BLaER1 (cell line): ENCODE measurements around the gene LRCH1.
A peak's percentile ranks its signal among the peaks of the same experiment; 100 is the strongest.
"Not testable (repeated sequence)": the region's sequence is repeated elsewhere in the genome, so short reads cannot be mapped to it uniquely, and the experiment has no call there.

ENCODE experiments used
- H3K27ac ChIP-seq: shearing (Covaris generic); formaldehyde crosslinking; 2 replicates; pipeline ENCODE4 v1.8.1; 2022
- H3K27me3 ChIP-seq: shearing (Covaris generic); formaldehyde crosslinking; 2 replicates; pipeline ENCODE4 v1.8.1; 2022
- H3K36me3 ChIP-seq: shearing (Covaris generic); formaldehyde crosslinking; 2 replicates; pipeline ENCODE4 v1.8.1; 2022
- H3K4me1 ChIP-seq: shearing (Covaris generic); formaldehyde crosslinking; 2 replicates; pipeline ENCODE4 v1.8.1; 2022
- H3K4me2 ChIP-seq: shearing (Covaris generic); formaldehyde crosslinking; 2 replicates; pipeline ENCODE4 v1.8.1; 2022
- H3K4me3 ChIP-seq: shearing (Covaris generic); formaldehyde crosslinking; 2 replicates; pipeline ENCODE4 v1.8.1; 2022
- H3K9ac ChIP-seq: shearing (Covaris generic); formaldehyde crosslinking; 2 replicates; pipeline ENCODE4 v1.8.1; 2022
- H3K9me3 ChIP-seq: shearing (Covaris generic); formaldehyde crosslinking; 2 replicates; pipeline ENCODE4 v1.8.1; 2022
- H4K20me1 ChIP-seq: shearing (Covaris generic); formaldehyde crosslinking; 2 replicates; pipeline ENCODE4 v1.8.1; 2022
- Cebpa-rat ChIP-seq: shearing (Covaris generic); IDR thresholded peaks from 2 replicates; pipeline ENCODE4 v1.8.1; 2022

Gene LRCH1, protein sequence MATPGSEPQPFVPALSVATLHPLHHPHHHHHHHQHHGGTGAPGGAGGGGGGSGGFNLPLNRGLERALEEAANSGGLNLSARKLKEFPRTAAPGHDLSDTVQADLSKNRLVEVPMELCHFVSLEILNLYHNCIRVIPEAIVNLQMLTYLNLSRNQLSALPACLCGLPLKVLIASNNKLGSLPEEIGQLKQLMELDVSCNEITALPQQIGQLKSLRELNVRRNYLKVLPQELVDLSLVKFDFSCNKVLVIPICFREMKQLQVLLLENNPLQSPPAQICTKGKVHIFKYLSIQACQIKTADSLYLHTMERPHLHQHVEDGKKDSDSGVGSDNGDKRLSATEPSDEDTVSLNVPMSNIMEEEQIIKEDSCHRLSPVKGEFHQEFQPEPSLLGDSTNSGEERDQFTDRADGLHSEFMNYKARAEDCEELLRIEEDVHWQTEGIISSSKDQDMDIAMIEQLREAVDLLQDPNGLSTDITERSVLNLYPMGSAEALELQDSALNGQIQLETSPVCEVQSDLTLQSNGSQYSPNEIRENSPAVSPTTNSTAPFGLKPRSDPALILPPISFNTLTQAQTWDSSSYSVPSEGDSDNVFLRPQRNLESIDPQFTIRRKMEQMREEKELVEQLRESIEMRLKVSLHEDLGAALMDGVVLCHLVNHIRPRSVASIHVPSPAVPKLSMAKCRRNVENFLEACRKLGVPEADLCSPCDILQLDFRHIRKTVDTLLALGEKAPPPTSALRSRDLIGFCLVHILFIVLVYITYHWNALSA

GRCh38 chr13:46552889-46553520, at the start of gene LRCH1:
Gene LRCH1, plus strand, starts transcription at chr13:46553170. Its CDS starts 227 bp downstream, at chr13:46553397.
- TF ChIP-seq Cebpa-rat = no peak
- peak within 1 kb of the TSS; percentile 97 for H3K4me3 ChIP-seq
- peak within 1 kb of the TSS; percentile 93 for H3K9ac ChIP-seq
- no peaks in the 10 kb centered on the region for H3K9me3 ChIP-seq
- H3K27ac ChIP-seq = peak within 1 kb of the TSS; percentile 88
- H3K4me1 ChIP-seq = peaks cover 34% of the 10 kb centered on the region
- H3K27me3 ChIP-seq = no peaks in the 10 kb centered on the region
- H3K36me3 ChIP-seq = no peaks in the 10 kb centered on the region
- peaks cover 35% of the 10 kb centered on the region for H4K20me1 ChIP-seq
- H3K4me2 ChIP-seq = peak within 1 kb of the TSS; percentile 95

- Histone ChIP-seq H3K4me3 (no peak overlapping the region), H3K9ac (no peak overlapping the region), H3K36me3 (no peaks in the 10 kb centered on the region), H3K9me3 (no peaks in the 10 kb centered on the region), H3K4me2 (no peak overlapping the region), H3K27me3 (no peaks in the 10 kb centered on the region), H4K20me1 (no peaks in the 10 kb centered on the region), H3K27ac (no peak overlapping the region), H3K4me1 (no peaks in the 10 kb centered on the region)
- TF ChIP-seq Cebpa-rat = no peak
These were observed 48.9 kb upstream of the LRCH1 start for GRCh38 chr13:46504036-46504435.

- no peak overlapping the region for H3K9ac ChIP-seq
- no peak overlapping the region for H3K4me3 ChIP-seq
- TF ChIP-seq Cebpa-rat = no peak
- no peak overlapping the region for H3K4me2 ChIP-seq
- H3K27ac ChIP-seq = no peak overlapping the region
- H3K4me1 ChIP-seq = no peaks in the 10 kb centered on the region
- H4K20me1 ChIP-seq = no peaks in the 10 kb centered on the region
- H3K36me3 ChIP-seq = no peaks in the 10 kb centered on the region
- H3K9me3 ChIP-seq = no peaks in the 10 kb centered on the region
- no peaks in the 10 kb centered on the region for H3K27me3 ChIP-seq
These were observed 45.0 kb upstream of the LRCH1 start for GRCh38 chr13:46507981-46508380.

GRCh38 chr13:46509981-46510380, 43.0 kb upstream of the LRCH1 start:
- TF ChIP-seq Cebpa-rat = no peak
- no peak overlapping the region for H3K27ac ChIP-seq
- H3K27me3 ChIP-seq = no peaks in the 10 kb centered on the region
- no peaks in the 10 kb centered on the region for H3K36me3 ChIP-seq
- H3K9ac ChIP-seq = no peak overlapping the region
- no peak overlapping the region for H3K4me3 ChIP-seq
- no peaks in the 10 kb centered on the region for H3K4me1 ChIP-seq
- no peaks in the 10 kb centered on the region for H3K9me3 ChIP-seq
- H3K4me2 ChIP-seq = no peak overlapping the region
- no peaks in the 10 kb centered on the region for H4K20me1 ChIP-seq

GRCh38 chr13:46515803-46516202, 37.2 kb upstream of the LRCH1 start:
- no peak overlapping the region for H3K4me3 ChIP-seq
- H3K27ac ChIP-seq = no peak overlapping the region
- no peaks in the 10 kb centered on the region for H3K27me3 ChIP-seq
- peaks cover 6% of the 10 kb centered on the region; the same call in 1 of the 2 replicates for H3K9me3 ChIP-seq
- H3K4me1 ChIP-seq = no peaks in the 10 kb centered on the region
- no peak for TF ChIP-seq Cebpa-rat
- no peak overlapping the region for H3K9ac ChIP-seq
- H4K20me1 ChIP-seq = no peaks in the 10 kb centered on the region
- H3K36me3 ChIP-seq = no peaks in the 10 kb centered on the region
- H3K4me2 ChIP-seq = no peak overlapping the region

- Histone ChIP-seq H3K27me3 (no peaks in the 10 kb centered on the region), H3K4me3 (no peak overlapping the region), H4K20me1 (no peaks in the 10 kb centered on the region), H3K4me2 (no peak overlapping the region), H3K36me3 (no peaks in the 10 kb centered on the region), H3K9ac (no peak overlapping the region), H3K27ac (no peak overlapping the region), H3K4me1 (no peaks in the 10 kb centered on the region), H3K9me3 (peaks cover 12% of the 10 kb centered on the region; the same call in 1 of the 2 replicates)
- TF ChIP-seq Cebpa-rat = no peak
These were observed 36.2 kb upstream of the LRCH1 start for GRCh38 chr13:46516599-46517338.

- H3K4me2 ChIP-seq, H3K27me3 ChIP-seq, H3K27ac ChIP-seq, H3K4me3 ChIP-seq, H3K9ac ChIP-seq, H3K36me3 ChIP-seq, H3K4me1 ChIP-seq, H4K20me1 ChIP-seq: not testable (repeated sequence)
- H3K9me3 ChIP-seq = peaks cover 12% of the 10 kb centered on the region; the same call in 1 of the 2 replicates
These were observed 35.2 kb upstream of the LRCH1 start for GRCh38 chr13:46517748-46518147.

DNA sequence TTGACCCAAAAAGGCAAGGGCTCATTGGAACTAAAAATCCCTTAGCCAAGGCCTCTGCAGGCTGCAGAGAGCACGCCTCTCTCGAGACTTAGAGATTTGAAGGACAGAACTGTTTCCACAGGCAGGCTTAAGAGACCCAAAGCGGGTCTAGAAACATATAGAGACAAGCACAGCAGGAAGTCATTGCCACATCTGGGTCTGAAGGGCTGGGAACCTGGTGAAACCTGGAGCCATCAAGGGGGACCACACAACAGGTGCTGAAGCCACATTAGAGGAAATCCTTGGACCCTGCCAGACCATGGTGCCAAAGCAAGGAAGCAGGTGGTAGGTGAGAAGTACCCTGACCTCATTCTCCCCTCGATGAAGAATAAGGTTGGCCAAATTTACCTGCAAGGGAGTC, 33.8 kb upstream of the LRCH1 start:
- TF ChIP-seq Cebpa-rat = no peak
- Histone ChIP-seq H3K27me3 (no peaks in the 10 kb centered on the region), H3K27ac (no peak overlapping the region), H3K4me3 (no peak overlapping the region), H3K4me2 (no peak overlapping the region), H3K4me1 (no peaks in the 10 kb centered on the region), H3K9me3 (peaks cover 12% of the 10 kb centered on the region; the same call in 1 of the 2 replicates), H3K9ac (no peak overlapping the region), H4K20me1 (no peaks in the 10 kb centered on the region), H3K36me3 (no peaks in the 10 kb centered on the region)

DNA sequence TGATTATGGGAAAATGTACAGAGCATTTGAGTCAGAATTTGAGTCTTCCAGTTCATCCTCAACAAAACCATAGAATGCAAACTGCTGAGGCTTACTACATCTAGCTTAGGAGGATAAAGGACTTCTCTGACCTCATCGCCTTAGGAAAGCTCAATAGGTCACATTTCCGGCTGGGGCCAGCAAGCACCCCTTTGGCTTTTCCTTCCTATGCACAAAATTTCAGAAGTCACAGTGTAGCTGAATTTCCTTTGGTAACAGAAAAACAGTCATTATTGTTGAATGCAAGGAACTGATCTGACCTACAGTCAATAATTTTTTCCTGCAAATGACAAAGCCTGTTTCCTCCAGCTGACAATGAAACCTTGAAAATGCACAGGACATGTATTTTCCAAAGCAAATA, 32.8 kb upstream of the LRCH1 start:
- peaks cover 12% of the 10 kb centered on the region; the same call in 1 of the 2 replicates for H3K9me3 ChIP-seq
- TF ChIP-seq Cebpa-rat = no peak
- no peaks in the 10 kb centered on the region for H3K36me3 ChIP-seq
- H3K27me3 ChIP-seq = no peaks in the 10 kb centered on the region
- no peak overlapping the region for H3K27ac ChIP-seq
- no peak overlapping the region for H3K4me2 ChIP-seq
- H4K20me1 ChIP-seq = no peaks in the 10 kb centered on the region
- no peak overlapping the region for H3K4me3 ChIP-seq
- no peak overlapping the region for H3K9ac ChIP-seq
- H3K4me1 ChIP-seq = no peaks in the 10 kb centered on the region
